AG09319 (cell line): ENCODE measurements around the gene RRP1.

Experiments
- DNase-seq: peaks from one replicate; pipeline ENCODE4 v3.0.0-alpha.2; 2010; ENCODE audit warnings: low read depth; ENCODE audit errors: extremely low read depth
- CTCF ChIP-seq: IDR thresholded peaks from 2 replicates; pipeline ENCODE4 v1.5.1; 2011; ENCODE audit warnings: low read depth, mild to moderate bottlenecking, inconsistent platforms, low read length, moderate library complexity

RRP1 gene

GRCh38 chr21:43810505-43811261 lies 21.3 kb downstream of the RRP1 start:
- no peak for DNase-seq

GRCh38 chr21:43811262-43812105 lies 22.1 kb downstream of the RRP1 start:
- DNase-seq: no peak
- TF ChIP-seq CTCF: no peak

More at GRCh38 chr21:43810505-43811261, 21.3 kb downstream of the RRP1 start:
- peak; percentile 95 for TF ChIP-seq CTCF

- TF ChIP-seq CTCF: no peak
- no peak for DNase-seq
These were observed 22.9 kb downstream of the RRP1 start for GRCh38 chr21:43812139-43812821.

GRCh38 chr21:43812957-43813655 lies 23.7 kb downstream of the RRP1 start:
- no peak for TF ChIP-seq CTCF
- no peak for DNase-seq

- DNase-seq: no peak
- TF ChIP-seq CTCF: no peak
These were observed 24.2 kb downstream of the RRP1 start for GRCh38 chr21:43813656-43813980.

GRCh38 chr21:43814215-43815106 lies 25.1 kb downstream of the RRP1 start:
- DNase-seq: no peak
- TF ChIP-seq CTCF: no peak
